Gastrocnemius medialis (tissue), 4 donors: ENCODE measurements around the gene SOWAHC. TPM values are rescaled to one million over a fixed set of nuclear protein-coding genes. Genes with fewer than 3 reads are reported as not detected.

Experiments
- ATAC-seq, 2 donors: fragments of 150-250 bp; one replicate each; pipeline ENCODE4 v1.9.1; 2016
- DNase-seq, 2 donors: peaks; one replicate each; pipeline ENCODE4 v3.0.0-alpha.2; 2019
- H3K27ac ChIP-seq, 4 donors: fragments of 200-600 bp; sonication (generic); 1 replicate in 1 of 4; 2 replicates in 3 of 4; pipeline ENCODE4 v1.5.1; 2016 to 2018; ENCODE audit warnings: mild to moderate bottlenecking in 2 of 4, moderate library complexity in 1 of 4
- H3K27me3 ChIP-seq, 3 donors: fragments of 200-600 bp; sonication (generic) in 2 of 3; 1 replicate in 1 of 3; 2 replicates in 2 of 3; pipeline versions ENCODE4 v1.5.1 to v1.6.0; 2016 to 2019; ENCODE audit warnings: mild to moderate bottlenecking in 1 of 3, moderate library complexity in 1 of 3
- H3K36me3 ChIP-seq, 2 donors: fragments of 200-600 bp; sonication (generic) in 1 of 2; one replicate each; pipeline ENCODE4 v1.5.1; 2017 to 2018
- H3K4me1 ChIP-seq, 2 donors: fragments of 200-600 bp; sonication (generic) in 1 of 2; one replicate each; pipeline ENCODE4 v1.5.1; 2016 to 2017; ENCODE audit warnings: mild to moderate bottlenecking in 2 of 2
- H3K4me3 ChIP-seq, 4 donors: fragments of 200-600 bp; sonication (generic) in 3 of 4; 1 replicate in 1 of 4; 2 replicates in 3 of 4; pipeline ENCODE4 v1.5.1; 2016 to 2019; ENCODE audit warnings: mild to moderate bottlenecking in 2 of 4
- H3K9me3 ChIP-seq, 3 donors: fragments of 200-600 bp; sonication (generic) in 2 of 3; 1 replicate in 1 of 3; 2 replicates in 2 of 3; pipeline ENCODE4 v1.5.1; 2016 to 2019
- CTCF ChIP-seq, 5 experiments: fragments of 450-650 bp in 3 of 5; fragments of 200-600 bp in 2 of 5; sonication (generic) in 2 of 5; IDR thresholded peaks in 4 of 5; conservative IDR thresholded peaks in 1 of 5; 1 replicate in 4 of 5; 2 replicates in 1 of 5; pipeline ENCODE4 v1.5.1; 2016 to 2019; ENCODE audit warnings: antibody characterized with exemption in 5 of 5, mild to moderate bottlenecking in 3 of 5, moderate library complexity in 3 of 5
- POLR2A ChIP-seq, 2 donors: fragments of 450-650 bp; IDR thresholded peaks; one replicate each; pipeline ENCODE4 v1.6.1; 2017; ENCODE audit warnings: antibody characterized with exemption in 2 of 2, mild to moderate bottlenecking in 2 of 2, moderate library complexity in 2 of 2
- in situ Hi-C, 4 donors: fragments of 200-750 bp; cut with MboI; loops; one replicate each; pipeline versions ENCODE4 v1.15.0 to v1.8.0; 2017; ENCODE audit warnings: low sequenced_read_pairs in 4 of 4
- intact Hi-C: fragments of 100-400 bp; cut with DNase I; formaldehyde crosslinking; loops from one replicate; pipeline ENCODE4 v1.15.1; 2023; ENCODE audit warnings: low total_unique reads
- total RNA-seq, 4 donors: library from RNA; depleted of rRNA; stranded (reverse); fragments of >200 nt; gene quantifications; one replicate each; pipeline versions ENCODE4 v1.1.0 to v1.2.3, GENCODE V29; 2016

Gene SOWAHC
- total RNA-seq, 4 donors from 2014 or later: 0.75 to 1.4 (median 0.96) TPM

DNA sequence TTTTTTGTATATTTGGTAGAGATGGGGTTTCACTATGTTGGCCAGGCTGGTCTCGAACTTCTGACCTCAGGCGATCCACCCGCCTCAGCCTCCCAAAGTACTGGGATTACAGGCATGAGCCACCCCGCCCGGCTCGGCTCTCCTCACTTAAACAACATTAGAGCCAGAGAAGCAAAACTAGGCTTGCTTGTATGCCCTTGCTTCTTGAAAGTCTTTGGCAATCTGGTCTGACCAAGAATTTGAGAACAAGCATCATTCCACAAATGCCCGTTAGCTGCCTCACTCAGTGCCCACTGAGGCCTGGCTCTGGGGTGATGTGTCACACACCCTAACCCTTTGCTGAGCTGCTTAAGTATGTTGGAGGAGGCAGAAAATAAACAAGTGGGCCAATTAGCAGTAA lies 33.5 kb downstream of the SOWAHC start:
- in situ Hi-C loops: no loop called here
- H3K4me3 ChIP-seq: no peak overlapping the region
- H3K9me3 ChIP-seq: no peaks in the 10 kb centered on the region
- H3K36me3 ChIP-seq: no peaks in the 10 kb centered on the region
- H3K4me1 ChIP-seq: peaks cover 0 to 4% of the 10 kb centered on the region in 2 donors
- no peak for TF ChIP-seq CTCF (IDR thresholded peaks at IDR 0.05 in 4 of 5, conservative IDR thresholded peaks at IDR 0.05 in 1 of 5)
- no peak for TF ChIP-seq POLR2A (IDR thresholded peaks at IDR 0.05)
- DNase-seq (no peak), ATAC-seq (no peak)
- H3K27ac ChIP-seq: no peak overlapping the region
- intact Hi-C loops: no loop called here
- no peaks in the 10 kb centered on the region for H3K27me3 ChIP-seq

DNA sequence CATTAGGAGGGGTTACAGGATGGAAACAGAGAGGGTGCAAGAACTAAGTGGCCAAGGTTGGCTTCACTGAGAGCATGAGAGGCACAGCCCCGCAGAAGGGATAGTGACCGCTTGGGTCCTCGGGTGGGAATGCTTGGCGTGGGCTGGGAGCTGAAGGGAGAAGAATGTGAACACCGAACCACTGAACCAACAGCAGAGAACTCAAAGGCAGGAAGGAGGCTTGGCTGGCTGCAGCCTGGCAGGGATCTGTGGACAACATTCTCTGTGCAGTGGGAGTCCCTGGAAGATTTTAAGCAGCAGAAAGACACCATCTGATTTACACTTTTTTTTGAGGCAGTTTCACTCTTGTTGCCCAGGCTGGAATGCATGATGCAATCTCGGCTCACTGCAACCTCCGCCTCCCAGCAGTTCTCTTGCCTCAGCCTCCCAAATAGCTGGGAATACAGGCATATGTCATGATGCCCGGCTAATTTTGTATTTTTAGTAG lies 33.9 kb downstream of the SOWAHC start:
- Histone ChIP-seq H3K36me3 (no peaks in the 10 kb centered on the region), H3K4me3 (no peak overlapping the region), H3K27ac (no peak overlapping the region), H3K27me3 (no peaks in the 10 kb centered on the region), H3K4me1 (peaks cover 0 to 4% of the 10 kb centered on the region in 2 donors), H3K9me3 (no peaks in the 10 kb centered on the region)
- TF ChIP-seq CTCF (IDR thresholded peaks at IDR 0.05 in 4 of 5, conservative IDR thresholded peaks at IDR 0.05 in 1 of 5) (no peak), POLR2A (IDR thresholded peaks at IDR 0.05) (no peak)
- intact Hi-C loops (no loop called here), in situ Hi-C loops (no loop called here)
- DNase-seq (no peak), ATAC-seq (no peak)

DNA sequence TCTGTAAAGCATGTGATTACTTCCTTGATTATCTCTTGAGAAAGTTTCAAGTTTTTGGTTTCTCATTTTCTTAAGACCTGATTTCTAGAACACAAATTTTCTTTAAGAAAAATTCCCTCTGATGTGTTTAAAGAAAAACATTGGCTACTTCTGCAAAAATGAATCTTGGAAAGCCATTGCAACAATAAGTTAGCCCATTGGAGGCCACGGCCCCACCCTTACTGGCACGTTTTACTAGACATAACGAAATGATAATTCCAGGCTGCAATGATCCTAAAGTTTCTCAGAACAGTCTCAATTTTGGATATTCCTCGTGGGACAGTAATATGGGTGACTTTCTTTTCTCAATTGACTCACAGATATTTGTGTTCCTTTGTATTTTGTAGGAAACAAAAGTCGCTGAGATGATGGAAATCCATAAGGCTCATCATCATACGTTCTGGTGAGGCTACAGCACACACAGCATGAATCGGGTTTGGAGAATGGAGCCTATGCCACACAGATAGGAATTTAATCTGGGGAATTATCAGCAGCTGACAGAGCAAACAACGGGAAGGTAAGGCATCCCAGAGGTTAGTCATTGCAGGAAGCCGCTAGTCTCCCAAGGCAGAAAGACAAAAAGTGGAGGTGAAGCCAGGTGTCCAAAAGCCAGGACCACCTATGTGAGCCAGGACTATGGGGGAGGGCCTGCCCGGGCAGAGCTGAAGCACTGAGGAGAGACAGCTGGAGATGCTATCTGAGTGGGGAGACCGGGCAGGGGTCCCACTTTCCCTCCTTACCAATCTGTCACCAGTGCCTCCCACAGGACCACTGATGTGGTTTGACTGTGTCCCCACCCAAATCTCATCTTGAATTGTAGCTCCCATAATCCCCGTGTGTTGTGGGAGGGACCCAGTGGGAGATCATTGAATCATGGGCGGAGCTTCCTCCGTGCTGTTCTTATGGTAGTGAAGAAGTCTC lies 35.9 kb downstream of the SOWAHC start:
- intact Hi-C loops (no loop called here), in situ Hi-C loops (no loop called here)
- Histone ChIP-seq H3K4me1 (no peaks in the 10 kb centered on the region), H3K36me3 (no peaks in the 10 kb centered on the region), H3K27me3 (no peaks in the 10 kb centered on the region), H3K4me3 (no peak overlapping the region), H3K9me3 (no peaks in the 10 kb centered on the region), H3K27ac (no peak overlapping the region)
- TF ChIP-seq POLR2A (IDR thresholded peaks at IDR 0.05) (no peak), CTCF (IDR thresholded peaks at IDR 0.05 in 4 of 5, conservative IDR thresholded peaks at IDR 0.05 in 1 of 5) (no peak)
- DNase-seq (no peak), ATAC-seq (no peak)

DNA sequence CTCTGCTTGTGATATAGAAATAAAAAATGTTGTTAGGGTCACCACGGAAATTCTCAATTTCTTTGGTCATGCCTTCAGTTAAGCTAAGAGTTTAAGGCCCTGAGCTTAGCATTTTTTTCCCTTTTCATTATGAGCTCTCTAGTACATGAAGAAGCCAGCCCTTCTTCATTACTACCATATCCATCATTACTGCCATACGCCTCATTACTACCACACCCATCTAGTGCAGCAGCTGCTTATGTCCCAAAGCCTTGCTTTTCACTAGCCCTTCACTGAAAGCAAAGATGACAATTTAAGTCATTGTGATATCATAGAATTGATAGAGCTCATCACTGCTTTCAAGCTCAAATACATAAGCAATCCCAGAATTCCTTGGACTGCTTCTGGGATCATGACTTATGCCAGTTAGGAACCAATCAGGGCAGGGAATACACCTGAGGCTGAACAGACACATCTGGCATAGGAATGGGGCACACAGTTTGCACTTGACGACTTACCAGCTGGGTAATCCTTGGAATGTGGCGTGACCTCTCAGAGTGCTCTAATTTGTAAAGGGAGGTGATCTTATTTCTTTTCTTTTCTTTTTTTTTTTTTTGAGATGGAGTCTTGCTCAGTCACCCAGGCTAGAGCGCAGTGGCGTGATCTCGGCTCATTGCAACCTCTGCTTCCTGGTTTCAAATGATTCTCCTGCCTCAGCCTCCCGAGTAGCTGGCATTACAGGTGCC lies 40.3 kb downstream of the SOWAHC start:
- Histone ChIP-seq H3K36me3 (no peaks in the 10 kb centered on the region), H3K9me3 (no peaks in the 10 kb centered on the region), H3K27me3 (no peaks in the 10 kb centered on the region), H3K27ac (no peak overlapping the region), H3K4me1 (no peaks in the 10 kb centered on the region), H3K4me3 (no peak overlapping the region)
- TF ChIP-seq CTCF (IDR thresholded peaks at IDR 0.05 in 4 of 5, conservative IDR thresholded peaks at IDR 0.05 in 1 of 5): no peak
- DNase-seq: no peak
- in situ Hi-C loops (no loop called here), intact Hi-C loops (no loop called here)
- ATAC-seq: no peak
